Mesendoderm (in vitro differentiated cells): Measurements from ENCODE around the gene PLA2G4E.

ENCODE experiments used
- DNase-seq: peaks from one replicate; pipeline ENCODE4 v3.0.0; 2013
- H2AK5ac ChIP-seq: 2 replicates; pipeline ENCODE4 v1.6.1; 2013; ENCODE audit warnings: low read length, inconsistent platforms
- H2BK120ac ChIP-seq: 2 replicates; pipeline ENCODE4 v1.6.1; 2013; ENCODE audit warnings: low read depth, mild to moderate bottlenecking, low read length, moderate library complexity, mixed read lengths
- H2BK15ac ChIP-seq: replicated peaks from 2 replicates; pipeline ENCODE4 v1.6.1; 2013; ENCODE audit warnings: low read depth, mild to moderate bottlenecking, moderate library complexity
- H2BK5ac ChIP-seq: 2 replicates; pipeline ENCODE4 v1.6.1; 2013; ENCODE audit warnings: low read length, inconsistent platforms
- H3K18ac ChIP-seq: 2 replicates; pipeline ENCODE4 v1.6.1; 2013; ENCODE audit warnings: mild to moderate bottlenecking, low read length, mixed read lengths
- H3K23ac ChIP-seq: one replicate; pipeline ENCODE4 v1.6.1; 2013; ENCODE audit warnings: low read length
- H3K27ac ChIP-seq: 2 replicates; pipeline ENCODE4 v1.5.1; 2013; ENCODE audit warnings: low read depth, mild to moderate bottlenecking, inconsistent platforms, low read length, moderate library complexity
- H3K27me3 ChIP-seq: 2 replicates; pipeline ENCODE4 v1.6.1; 2013; ENCODE audit warnings: low read length, control low read depth, mild to moderate bottlenecking, inconsistent platforms; ENCODE audit not compliant: insufficient read depth, poor library complexity
- H3K36me3 ChIP-seq: 2 replicates; pipeline ENCODE4 v1.6.1; 2013; ENCODE audit warnings: low read length, inconsistent platforms; ENCODE audit not compliant: control insufficient read depth, insufficient read depth
- H3K4ac ChIP-seq: one replicate; pipeline ENCODE4 v1.6.1; 2013; ENCODE audit warnings: low read depth, mild to moderate bottlenecking, low read length, moderate library complexity
- H3K4me1 ChIP-seq: 2 replicates; pipeline ENCODE4 v1.6.1; 2013; ENCODE audit warnings: low read depth, low read length, inconsistent platforms; ENCODE audit not compliant: control insufficient read depth
- H3K4me2 ChIP-seq: 2 replicates; pipeline ENCODE4 v1.6.1; 2013; ENCODE audit warnings: low read length
- H3K4me3 ChIP-seq: 2 replicates; pipeline ENCODE4 v1.5.1; 2013; ENCODE audit warnings: mild to moderate bottlenecking, low read length
- H3K56ac ChIP-seq: one replicate; pipeline ENCODE4 v1.6.1; 2013; ENCODE audit warnings: low read length
- H3K79me1 ChIP-seq: 2 replicates; pipeline ENCODE4 v1.6.1; 2013; ENCODE audit warnings: low read length, inconsistent platforms
- H3K79me2 ChIP-seq: 2 replicates; pipeline ENCODE4 v1.6.1; 2013; ENCODE audit warnings: mild to moderate bottlenecking, low read length; ENCODE audit not compliant: control insufficient read depth, insufficient read depth
- H3K9ac ChIP-seq: 2 replicates; pipeline ENCODE4 v1.6.1; 2013; ENCODE audit warnings: low read length, inconsistent platforms
- H4K5ac ChIP-seq: one replicate; pipeline ENCODE4 v1.6.1; 2013; ENCODE audit warnings: low read length
- H4K8ac ChIP-seq: one replicate; pipeline ENCODE4 v1.6.1; 2013; ENCODE audit warnings: low read depth, mild to moderate bottlenecking, control low read depth, low read length, moderate library complexity
- WGBS: extraction: QIAGEN DNeasy Blood & Tissue Kit; methylation state at CpG from one replicate; pipeline ENCODE4 v1.1.7; 2013; ENCODE audit warnings: low lambda C conversion rate, missing lambda C conversion rate; ENCODE audit not compliant: insufficient coverage; ENCODE audit errors: extremely low coverage; 5-methylcytosine and 5-hydroxymethylcytosine counted together

PLA2G4E gene

DNA sequence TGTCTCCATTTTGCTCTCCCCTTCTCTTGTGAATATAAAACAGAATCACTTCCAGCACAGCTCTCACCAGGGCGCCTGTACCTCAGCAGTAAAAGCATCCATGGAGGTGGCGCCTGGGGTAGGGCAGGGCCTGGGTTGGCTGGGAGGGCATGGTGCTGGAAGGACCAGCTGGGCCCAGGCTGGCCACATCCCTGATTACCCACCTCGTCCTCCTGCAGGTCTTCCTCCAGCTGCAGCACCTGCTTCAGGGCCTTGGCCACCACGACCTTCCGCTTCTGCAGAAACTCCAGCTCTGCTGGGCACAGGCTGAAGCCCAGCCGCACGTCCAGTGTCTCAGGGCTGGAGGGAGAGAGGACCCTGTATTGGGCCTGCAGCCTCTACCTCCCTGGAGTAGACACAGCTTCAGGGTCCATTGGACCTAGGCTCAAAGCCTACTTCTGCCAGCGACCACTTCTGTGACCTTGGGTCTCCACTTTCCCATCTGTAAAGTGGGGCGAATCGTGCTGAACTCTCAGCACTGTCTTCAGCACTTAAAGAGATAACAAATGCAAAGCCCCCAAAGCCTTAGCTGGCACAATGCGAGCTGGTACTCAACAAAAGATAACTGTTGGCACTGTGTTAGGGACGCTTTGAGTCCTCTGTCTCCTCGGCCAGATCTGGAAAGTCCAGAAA is 23.8 kb downstream of the PLA2G4E start:
- H3K27me3 ChIP-seq, result no peaks in the 10 kb centered on the region
- WGBS, result no CpG with 5 or more reads among the region's 13 CpGs
- no peak overlapping the region for H3K18ac ChIP-seq
- no peak overlapping the region for H4K5ac ChIP-seq
- H2BK5ac ChIP-seq, result no peak overlapping the region
- H2BK120ac ChIP-seq, result no peak overlapping the region
- H2BK15ac ChIP-seq, result no peak overlapping the region
- no peak for DNase-seq
- H4K8ac ChIP-seq, result no peak overlapping the region
- no peak overlapping the region for H3K56ac ChIP-seq
- H3K4me2 ChIP-seq, result no peak overlapping the region
- no peaks in the 10 kb centered on the region for H3K4me1 ChIP-seq
- no peaks in the 10 kb centered on the region for H3K36me3 ChIP-seq
- H3K4ac ChIP-seq, result no peak overlapping the region
- no peaks in the 10 kb centered on the region for H3K79me1 ChIP-seq
- H3K9ac ChIP-seq, result no peak overlapping the region
- H3K27ac ChIP-seq, result no peak overlapping the region
- H2AK5ac ChIP-seq, result no peak overlapping the region
- H3K23ac ChIP-seq, result no peak overlapping the region
- no peaks in the 10 kb centered on the region for H3K79me2 ChIP-seq
- no peak overlapping the region for H3K4me3 ChIP-seq

DNA sequence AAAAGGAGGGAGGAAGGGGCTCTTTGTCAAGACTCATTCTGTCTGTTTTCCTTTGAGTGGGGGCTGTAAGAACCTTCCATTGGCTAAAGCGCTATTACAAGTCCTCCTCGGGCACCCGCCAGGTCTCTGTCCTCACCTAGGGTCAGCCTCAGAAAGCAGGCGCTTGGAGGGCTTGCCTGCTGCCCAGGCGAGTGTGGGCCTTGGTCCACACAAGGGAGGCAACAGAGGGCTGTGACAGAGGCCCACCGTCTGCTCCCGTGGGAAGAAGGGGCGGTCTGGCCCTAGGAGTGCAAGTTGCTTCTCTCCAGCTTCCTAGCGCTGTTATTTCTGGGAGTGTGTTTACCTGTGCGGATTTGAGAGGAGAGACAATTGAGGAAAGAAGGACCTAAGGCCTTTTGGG is 24.5 kb downstream of the PLA2G4E start:
- Histone ChIP-seq H4K8ac (no peak overlapping the region), H3K79me2 (no peaks in the 10 kb centered on the region), H3K27me3 (no peaks in the 10 kb centered on the region), H3K79me1 (no peaks in the 10 kb centered on the region), H3K23ac (no peak overlapping the region), H3K4me1 (no peaks in the 10 kb centered on the region), H3K27ac (no peak overlapping the region), H3K36me3 (no peaks in the 10 kb centered on the region), H3K4me3 (no peak overlapping the region), H2AK5ac (no peak overlapping the region), H3K9ac (no peak overlapping the region), H4K5ac (no peak overlapping the region), H2BK120ac (no peak overlapping the region), H2BK15ac (no peak overlapping the region), H2BK5ac (no peak overlapping the region), H3K56ac (no peak overlapping the region), H3K18ac (no peak overlapping the region), H3K4me2 (no peak overlapping the region), H3K4ac (no peak overlapping the region)
- no CpG with 5 or more reads among the region's 10 CpGs for WGBS
- no peak for DNase-seq

- H3K4ac ChIP-seq, result no peak overlapping the region
- no peak overlapping the region for H3K27ac ChIP-seq
- WGBS, result no CpG with 5 or more reads among the region's 7 CpGs
- H3K36me3 ChIP-seq, result no peaks in the 10 kb centered on the region
- no peak overlapping the region for H3K56ac ChIP-seq
- no peak overlapping the region for H2BK120ac ChIP-seq
- no peak overlapping the region for H3K18ac ChIP-seq
- no peaks in the 10 kb centered on the region for H3K79me2 ChIP-seq
- H2BK15ac ChIP-seq, result no peak overlapping the region
- no peak overlapping the region for H3K23ac ChIP-seq
- H3K9ac ChIP-seq, result no peak overlapping the region
- H3K4me1 ChIP-seq, result no peaks in the 10 kb centered on the region
- no peak overlapping the region for H2AK5ac ChIP-seq
- no peaks in the 10 kb centered on the region for H3K79me1 ChIP-seq
- no peak overlapping the region for H3K4me2 ChIP-seq
- no peak for DNase-seq
- no peak overlapping the region for H4K8ac ChIP-seq
- no peak overlapping the region for H2BK5ac ChIP-seq
- no peak overlapping the region for H4K5ac ChIP-seq
- no peaks in the 10 kb centered on the region for H3K27me3 ChIP-seq
- no peak overlapping the region for H3K4me3 ChIP-seq
Observed at GRCh38 chr15:41995476-41995855, 25.4 kb downstream of the PLA2G4E start.

DNA sequence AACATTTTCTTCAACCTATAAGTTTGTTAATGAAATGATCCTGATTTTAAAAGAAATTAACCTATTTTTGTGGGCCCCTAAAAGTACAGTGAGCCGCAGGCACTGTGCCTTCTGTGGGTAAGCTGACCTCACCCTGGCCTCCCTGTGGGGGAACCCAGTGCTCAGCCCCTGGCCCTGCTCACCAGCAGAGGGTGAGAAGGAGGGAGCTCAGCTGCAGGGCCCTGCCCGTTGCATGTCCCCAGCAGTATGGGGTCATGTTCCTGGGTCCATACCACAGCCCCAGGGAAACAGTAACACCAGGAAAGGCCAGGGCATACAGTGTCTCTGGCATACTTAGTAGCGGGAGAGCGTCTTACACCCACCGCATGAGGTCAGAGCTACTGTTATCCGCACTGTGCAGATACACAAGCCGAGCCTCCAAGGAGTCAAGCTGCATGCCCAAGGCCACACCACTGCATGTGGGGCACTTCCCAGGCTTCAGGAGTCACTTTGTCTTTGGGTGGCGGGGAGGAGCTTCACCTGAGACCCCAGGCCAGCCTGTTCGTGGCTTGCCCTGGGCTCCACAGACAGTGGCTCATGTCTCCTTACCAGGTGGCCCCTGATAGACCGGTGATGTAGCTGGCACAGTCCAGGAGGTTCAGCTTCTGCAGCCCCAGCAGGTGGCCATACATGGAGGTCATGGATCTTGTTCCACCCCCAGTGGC is 25.9 kb downstream of the PLA2G4E start:
- H3K79me2 ChIP-seq, result no peaks in the 10 kb centered on the region
- H3K4me2 ChIP-seq, result no peak overlapping the region
- no peak overlapping the region for H4K8ac ChIP-seq
- no peak overlapping the region for H3K23ac ChIP-seq
- H2AK5ac ChIP-seq, result no peak overlapping the region
- H3K56ac ChIP-seq, result no peak overlapping the region
- H3K4me3 ChIP-seq, result no peak overlapping the region
- H3K9ac ChIP-seq, result no peak overlapping the region
- H3K27me3 ChIP-seq, result no peaks in the 10 kb centered on the region
- H2BK5ac ChIP-seq, result no peak overlapping the region
- no peak overlapping the region for H3K27ac ChIP-seq
- no peak overlapping the region for H4K5ac ChIP-seq
- H3K18ac ChIP-seq, result no peak overlapping the region
- H2BK15ac ChIP-seq, result no peak overlapping the region
- H3K79me1 ChIP-seq, result no peaks in the 10 kb centered on the region
- H3K4ac ChIP-seq, result no peak overlapping the region
- no peaks in the 10 kb centered on the region for H3K36me3 ChIP-seq
- peak; percentile 69 for DNase-seq
- whole genome bisulfite sequencing, result no CpG with 5 or more reads among the region's 10 CpGs
- H3K4me1 ChIP-seq, result no peaks in the 10 kb centered on the region
- no peak overlapping the region for H2BK120ac ChIP-seq

GRCh38 chr15:41994171-41994650 is 26.6 kb downstream of the PLA2G4E start:
- H2BK120ac ChIP-seq, result no peak overlapping the region
- no peak overlapping the region for H3K9ac ChIP-seq
- H3K79me2 ChIP-seq, result no peaks in the 10 kb centered on the region
- H3K56ac ChIP-seq, result no peak overlapping the region
- H2AK5ac ChIP-seq, result no peak overlapping the region
- WGBS, result no CpG with 5 or more reads among the region's 5 CpGs
- H3K4ac ChIP-seq, result no peak overlapping the region
- no peak overlapping the region for H3K23ac ChIP-seq
- no peaks in the 10 kb centered on the region for H3K79me1 ChIP-seq
- no peak overlapping the region for H4K5ac ChIP-seq
- H2BK5ac ChIP-seq, result no peak overlapping the region
- H3K36me3 ChIP-seq, result no peaks in the 10 kb centered on the region
- no peak overlapping the region for H4K8ac ChIP-seq
- no peak overlapping the region for H2BK15ac ChIP-seq
- H3K27ac ChIP-seq, result no peak overlapping the region
- H3K4me2 ChIP-seq, result no peak overlapping the region
- no peak overlapping the region for H3K4me3 ChIP-seq
- peaks cover 2% of the 10 kb centered on the region for H3K4me1 ChIP-seq
- DNase-seq, result no peak
- no peak overlapping the region for H3K18ac ChIP-seq
- no peaks in the 10 kb centered on the region for H3K27me3 ChIP-seq
